Heart right ventricle (tissue), 16 donors: Measurements from ENCODE around the gene FCHO2. TPM values are rescaled to one million over a fixed set of nuclear protein-coding genes. Genes with fewer than 3 reads are reported as not detected.

Experiments
- ATAC-seq, 8 donors: fragments of 200-7000 bp; cut with Tn5 transposase; one replicate each; pipeline ENCODE4 v1.9.1; 2020; ENCODE audit warnings: mild to moderate bottlenecking in 8 of 8, moderate library complexity in 8 of 8, moderate number of reproducible peaks in 1 of 8
- DNase-seq, 2 donors: peaks; one replicate each; pipeline ENCODE4 v3.0.0-alpha.2; 2020
- H3K27ac ChIP-seq, 10 donors: fragments of 200-600 bp; sonication (generic) in 2 of 10; one replicate each; pipeline versions ENCODE4 v1.5.0 to v1.8.0; 2020 to 2022; ENCODE audit warnings: mild to moderate bottlenecking in 3 of 10
- H3K27me3 ChIP-seq, 7 donors: fragments of 200-600 bp; one replicate each; pipeline ENCODE4 v1.8.0; 2021 to 2022; ENCODE audit warnings: mild to moderate bottlenecking in 2 of 7
- H3K36me3 ChIP-seq, 9 donors: fragments of 200-600 bp; sonication (generic) in 1 of 9; one replicate each; pipeline versions ENCODE4 v1.5.0 to v1.8.0; 2020 to 2022; ENCODE audit warnings: mild to moderate bottlenecking in 2 of 9
- H3K4me1 ChIP-seq, 9 donors: fragments of 200-600 bp; sonication (generic) in 1 of 9; one replicate each; pipeline versions ENCODE4 v1.5.0 to v1.8.0; 2020 to 2022; ENCODE audit warnings: mild to moderate bottlenecking in 4 of 9
- H3K4me3 ChIP-seq, 10 donors: fragments of 200-600 bp; sonication (generic) in 2 of 10; one replicate each; pipeline versions ENCODE4 v1.5.0 to v1.8.0; 2020 to 2022; ENCODE audit warnings: mild to moderate bottlenecking in 7 of 10, moderate library complexity in 2 of 10
- H3K9me3 ChIP-seq, 11 donors: fragments of 200-600 bp in 10 of 11; sonication (generic) in 2 of 11; one replicate each; pipeline versions ENCODE4 v1.5.0 to v1.8.0; 2013 to 2022; ENCODE audit warnings: mild to moderate bottlenecking in 2 of 11, control low read depth in 1 of 11, moderate library complexity in 1 of 11
- CTCF ChIP-seq, 9 donors: fragments of 200-600 bp; sonication (generic) in 2 of 9; IDR thresholded peaks; one replicate each; pipeline versions ENCODE4 v1.5.0 to v1.8.0; 2021 to 2022; ENCODE audit warnings: antibody characterized with exemption in 9 of 9, mild to moderate bottlenecking in 5 of 9, moderate library complexity in 1 of 9
- WGBS, 2 donors: extraction: QIAGEN DNeasy Blood & Tissue Kit; methylation state at CpG; one replicate each; pipeline ENCODE4 v1.1.7; 2013; ENCODE audit warnings: inconsistent platforms in 1 of 2; 5-methylcytosine and 5-hydroxymethylcytosine counted together
- intact Hi-C, 10 donors: fragments of 100-400 bp; cut with DNase I; formaldehyde crosslinking; loops; one replicate each; pipeline versions ENCODE4 v1.11.1 to v1.14.2; 2022
- polyA plus RNA-seq, 2 donors: library from polyadenylated mRNA; stranded (reverse); fragments of 200-250 nt; gene quantifications; one replicate each; pipeline ENCODE4 v1.2.3, GENCODE V29; 2013
- total RNA-seq, 10 donors: library from RNA; stranded (reverse); fragmentation: NEBNext Ultra II Directional in 3 of 10; extraction: Animal tissue kit (Norgen Biotek cat#: 25700) in 3 of 10; gene quantifications; one replicate each; pipeline versions ENCODE4 v1.2.1 to v1.2.4, GENCODE V29; 2021 to 2023
- donor health status: Arrhythmogenic right ventricular cardiomyopathy.
- donor health status: ischemic (EF 13 %, LVEDD 7.1; RV severe dilation, severe dysfunction).
- donor health status: healthy with polysubstance abuse.
- donor health status: DM: no; HTN: yes; CAD: no.
- donor health status: DM: no; HTN: no; CAD: no.
- donor health status: ischemic (EF 25% LVEDD 6.9; RV normal size, moderate dysfunction).
- donor health status: ischemic (EF 25% LVEDD 5.7; RV mildly dilated, moderate dysfunction).
- donor health status: healthy.
- donor health status: DM: yes; HTN: yes; CAD: no.
- donor health status: Ischemic cardiomyopathy.
- donor health status: ischemic (EF 35%, LVEDD 5.7; RV mildly dilated, moderate dysfunction).
- donor health status: nonischemic (EF 11% LVEDD 7.7; RV severe dilation, severe dysfunction).
- donor health status: DM: yes; HTN: yes; CAD: no.
- donor health status: PGD.
- donor health status: ischemic (EF 29% LVEDD 5.4; RV normal size, mild dysfunction).
- donor health status: nonischemic (EF 23%, LVEDD 6.1; RV moderate dilation, normal function).

Gene FCHO2
- total and polyA plus RNA-seq, 12 donors = 4.1 to 26.6 (median 20.2) TPM

- H3K27me3 ChIP-seq = peaks cover 7 to 52% (median 40%) of the 10 kb centered on the region in 7 donors
- no peak for ATAC-seq
- intact Hi-C loops = no loop called here
- H3K9me3 ChIP-seq = no peaks in the 10 kb centered on the region
- 22 to 24% methylated on average over 15 of the region's 15 CpGs for WGBS, 2 donors
- no peaks in the 10 kb centered on the region for H3K4me1 ChIP-seq
- TF ChIP-seq CTCF (IDR thresholded peaks at IDR 0.05) = no peak
- H3K36me3 ChIP-seq = no peaks in the 10 kb centered on the region
- H3K27ac ChIP-seq = no peak overlapping the region
- no peak overlapping the region for H3K4me3 ChIP-seq
- DNase-seq = no peak
These were observed 180.3 kb downstream of the FCHO2 start for GRCh38 chr5:73136055-73136562.

GRCh38 chr5:73137563-73138530 is 182.0 kb downstream of the FCHO2 start:
- WGBS, 2 donors = 83 to 84% methylated on average over 10 of the region's 10 CpGs

GRCh38 chr5:73139485-73139884 is 183.6 kb downstream of the FCHO2 start:
- Histone ChIP-seq H3K4me1 (no peaks in the 10 kb centered on the region), H3K27me3 (peaks cover 7 to 51% (median 41%) of the 10 kb centered on the region in 7 donors), H3K36me3 (no peaks in the 10 kb centered on the region), H3K27ac (no peak overlapping the region), H3K9me3 (no peaks in the 10 kb centered on the region), H3K4me3 (no peak overlapping the region)
- 88% methylated on average over 3 of the region's 3 CpGs for WGBS, 2 donors
- DNase-seq (no peak), ATAC-seq (no peak)
- no peak for TF ChIP-seq CTCF (IDR thresholded peaks at IDR 0.05)
- intact Hi-C loops = no loop called here

More at GRCh38 chr5:73137563-73138530, 182.0 kb downstream of the FCHO2 start:
- no peaks in the 10 kb centered on the region for H3K4me1 ChIP-seq
- ATAC-seq = no peak
- H3K27me3 ChIP-seq = peaks cover 7 to 61% (median 41%) of the 10 kb centered on the region in 7 donors
- no peak overlapping the region for H3K4me3 ChIP-seq
- DNase-seq = no peak
- no peak overlapping the region for H3K27ac ChIP-seq
- intact Hi-C loops = no loop called here
- TF ChIP-seq CTCF (IDR thresholded peaks at IDR 0.05) = no peak
- no peaks in the 10 kb centered on the region for H3K36me3 ChIP-seq
- no peaks in the 10 kb centered on the region for H3K9me3 ChIP-seq

Other genes with a start within 250 kb of the FCHO2 start
- gene TNPO1, start 139.4 kb upstream of the FCHO2 start, total RNA-seq = 10 to 100 TPM; 55.5 to 78.0 (median 70.4) TPM
- 10 to 100 TPM in 1 of 2 donors, 1 to 10 TPM in 1; 5.3 to 12.6 TPM for gene TNPO1, start 139.4 kb upstream of the FCHO2 start, polyA plus RNA-seq
- gene TMEM171, start 164.5 kb downstream of the FCHO2 start, total RNA-seq = not detected
- under 1 TPM in 1 of 2 donors, not detected in 1; 0.03 TPM for gene TMEM171, start 164.5 kb downstream of the FCHO2 start, polyA plus RNA-seq
- not detected for gene TMEM174, start 217.2 kb downstream of the FCHO2 start, total RNA-seq
- gene TMEM174, start 217.2 kb downstream of the FCHO2 start, polyA plus RNA-seq = not detected